IMR-90 (cell line): Measurements from ENCODE around the gene TGFB3. TPM values are rescaled to one million over a fixed set of nuclear protein-coding genes. Genes with fewer than 3 reads are reported as not detected.

ENCODE experiments used
- ATAC-seq: fragments of 200-7000 bp; cut with Tn5 transposase; 2 replicates; pipeline ENCODE4 v1.9.1; 2020; ENCODE audit warnings: low read depth, mild to moderate bottlenecking, moderate library complexity
- BruUV-seq: library from RNA; stranded (reverse); fragments of 400-500 nt; replicated peaks from 2 replicates; lab custom pipeline; 2021; lab: Mats Ljungman, UMichigan
- CTCF ChIA-PET: fragments of 300-600 bp; formaldehyde crosslinking; extraction: SDS; loops from one replicate; lab custom pipeline; 2021; ENCODE audit warnings: antibody characterized with exemption; lab: Yijun Ruan, JAX
- POLR2A ChIA-PET: fragments of 300-600 bp; sonication (Branson Sonifier 250); formaldehyde crosslinking; loops from one replicate; lab custom pipeline; 2022; ENCODE audit warnings: antibody characterized with exemption; ENCODE audit not compliant: unreplicated experiment; lab: Charles Lee
- DNase-seq: peaks from one replicate; pipeline ENCODE4 v3.0.0; 2013
- H2AFZ ChIP-seq: replicated peaks from 2 replicates; pipeline ENCODE3; 2013; ENCODE audit warnings: low read length, mild to moderate bottlenecking; ENCODE audit not compliant: poor library complexity
- H2AK5ac ChIP-seq: 2 replicates; pipeline ENCODE4 v1.6.1; 2013; ENCODE audit warnings: low read depth, low read length, inconsistent platforms
- H2AK9ac ChIP-seq: replicated peaks from 2 replicates; pipeline ENCODE3; 2013; ENCODE audit warnings: mild to moderate bottlenecking, low read depth, low read length, moderate library complexity; ENCODE audit not compliant: poor library complexity
- H2BK120ac ChIP-seq: 2 replicates; pipeline ENCODE4 v1.6.1; 2013; ENCODE audit warnings: low read depth, low read length, inconsistent platforms
- H2BK15ac ChIP-seq: 3 replicates; pipeline ENCODE4 v1.6.1; 2013; ENCODE audit warnings: low read depth, low read length, inconsistent platforms
- H2BK20ac ChIP-seq: 2 replicates; pipeline ENCODE4 v1.6.1; 2013; ENCODE audit warnings: low read depth, mild to moderate bottlenecking, inconsistent platforms, low read length, moderate library complexity
- H2BK5ac ChIP-seq: 2 replicates; pipeline ENCODE4 v1.6.1; 2013; ENCODE audit warnings: mild to moderate bottlenecking, low read depth, low read length, inconsistent platforms; ENCODE audit not compliant: poor library complexity, severe bottlenecking
- H3K14ac ChIP-seq: replicated peaks from 2 replicates; pipeline ENCODE4 v1.6.1; 2013; ENCODE audit warnings: low read depth, low read length, inconsistent platforms
- H3K18ac ChIP-seq: 2 replicates; pipeline ENCODE4 v1.6.1; 2013; ENCODE audit warnings: low read depth, low read length, control low read depth
- H3K23ac ChIP-seq: 2 replicates; pipeline ENCODE4 v1.6.1; 2013; ENCODE audit warnings: low read depth, low read length, inconsistent platforms
- H3K27ac ChIP-seq: 2 replicates; pipeline ENCODE4 v1.5.1; 2013; ENCODE audit warnings: mild to moderate bottlenecking, control low read depth, low read length; ENCODE audit not compliant: insufficient read depth
- H3K27me3 ChIP-seq: 2 replicates; pipeline ENCODE4 v1.6.1; 2013; ENCODE audit warnings: low read length; ENCODE audit not compliant: control insufficient read depth, insufficient read depth
- H3K36me3 ChIP-seq: 2 replicates; pipeline ENCODE4 v1.6.1; 2013; ENCODE audit warnings: low read length, mixed read lengths; ENCODE audit not compliant: control insufficient read depth, insufficient read depth
- H3K4ac ChIP-seq: 2 replicates; pipeline ENCODE4 v1.6.1; 2013; ENCODE audit warnings: low read depth, low read length, inconsistent platforms
- H3K4me1 ChIP-seq: 2 replicates; pipeline ENCODE4 v1.6.1; 2013; ENCODE audit warnings: low read length, mixed read lengths; ENCODE audit not compliant: control insufficient read depth, insufficient read depth
- H3K4me2 ChIP-seq: 2 replicates; pipeline ENCODE4 v1.6.1; 2013; ENCODE audit warnings: low read depth, mild to moderate bottlenecking, control low read depth, low read length, moderate library complexity
- H3K4me3 ChIP-seq: 2 replicates; pipeline ENCODE4 v1.5.1; 2013; ENCODE audit warnings: low read depth, mild to moderate bottlenecking, control low read depth, low read length, moderate library complexity; ENCODE audit not compliant: insufficient read depth
- H3K56ac ChIP-seq: 2 replicates; pipeline ENCODE4 v1.6.1; 2013; ENCODE audit warnings: low read length, inconsistent platforms; ENCODE audit not compliant: insufficient read depth; ENCODE audit errors: extremely low read depth
- H3K79me1 ChIP-seq, 2 experiments: 2 replicates each; pipeline ENCODE4 v1.6.1; 2013; ENCODE audit warnings: low read length in 2 of 2, inconsistent platforms in 1 of 2, low read depth in 1 of 2
- H3K9ac ChIP-seq: 2 replicates; pipeline ENCODE4 v1.6.1; 2013; ENCODE audit warnings: low read depth, low read length, control low read depth
- H3K9me1 ChIP-seq: 2 replicates; pipeline ENCODE4 v1.6.1; 2013; ENCODE audit warnings: low read length, inconsistent platforms; ENCODE audit not compliant: insufficient read depth
- H3K9me3 ChIP-seq: 2 replicates; pipeline ENCODE4 v1.6.1; 2013; ENCODE audit warnings: low read length; ENCODE audit not compliant: control insufficient read depth, insufficient read depth
- H4K20me1 ChIP-seq: 2 replicates; pipeline ENCODE4 v1.6.1; 2013; ENCODE audit warnings: low read length, inconsistent platforms; ENCODE audit not compliant: insufficient read depth
- H4K5ac ChIP-seq: 2 replicates; pipeline ENCODE4 v1.6.1; 2013; ENCODE audit warnings: mild to moderate bottlenecking, low read depth, low read length, control low read depth
- H4K8ac ChIP-seq, 2 experiments: 2 replicates each; pipeline ENCODE4 v1.6.1; 2013; ENCODE audit warnings: low read depth in 2 of 2, low read length in 2 of 2, control low read depth in 1 of 2, inconsistent platforms in 1 of 2
- H4K91ac ChIP-seq: 2 replicates; pipeline ENCODE4 v1.6.1; 2013; ENCODE audit warnings: low read depth, low read length, inconsistent platforms; ENCODE audit not compliant: insufficient read depth
- CHD1 ChIP-seq: IDR thresholded peaks from 2 replicates; pipeline ENCODE4 v1.6.1; 2012; ENCODE audit warnings: low read depth, low read length, improper control_type of control experiment
- RAD21 ChIP-seq: IDR thresholded peaks from 2 replicates; pipeline ENCODE4 v1.6.1; 2012; ENCODE audit warnings: low read length, improper control_type of control experiment
- WGBS, 2 experiments: methylation state at CpG; one replicate each; pipeline versions ENCODE4 v1.1.5 to v1.1.7; 2013; ENCODE audit warnings: missing lambda C conversion rate in 2 of 2; ENCODE audit not compliant: insufficient read length in 1 of 2; ENCODE audit errors: extremely low coverage in 2 of 2; 5-methylcytosine and 5-hydroxymethylcytosine counted together
- dilution Hi-C: fragments of 300-500 bp; cut with HindIII; formaldehyde crosslinking; loops from one replicate; pipeline ENCODE4 v1.14.3; 2018; ENCODE audit warnings: low sequenced_read_pairs; ENCODE audit not compliant: unreplicated experiment
- in situ Hi-C: fragments of 300-500 bp; cut with MboI; formaldehyde crosslinking; loops from 3 replicates; pipeline ENCODE4 v1.14.3; 2019; ENCODE audit warnings: low sequenced_read_pairs, inconsistent platforms, mixed read lengths
- intact Hi-C: fragments of 100-400 bp; cut with micrococcal nuclease; formaldehyde crosslinking; loops from 2 replicates; pipeline ENCODE4 v1.10.0; 2022
- polyA plus RNA-seq, 3 experiments: library from polyadenylated mRNA; depleted of rRNA; stranded (reverse); fragments of >200 nt; gene quantifications; 2 replicates each; pipeline ENCODE4 v1.2.3, GENCODE V29; 2012; ENCODE audit warnings: low replicate concordance in 1 of 3
- total RNA-seq: library from RNA; depleted of rRNA; stranded (reverse); fragments of >200 nt; gene quantifications from 2 replicates; pipeline ENCODE4 v1.2.3, GENCODE V29; 2012

TGFB3 gene
- total and polyA plus RNA-seq, 2 of the 4 experiments (the other 2 are of a cell fraction) = 2.2 to 4.3 TPM

- peak overlapping the region; percentile 96 for H2AFZ ChIP-seq
- dilution Hi-C loops = no loop called here
These were observed 4.6 kb upstream of the TGFB3 start for GRCh38 chr14:75986439-75986765.

More at GRCh38 chr14:75986439-75986765, 4.6 kb upstream of the TGFB3 start:
- no TSS peak for BruUV-seq
- TF ChIP-seq CHD1 (no peak), RAD21 (no peak)
- peaks cover 1% of the 10 kb centered on the region; the same call in 1 of the 2 replicates for H3K9me1 ChIP-seq
- H4K91ac ChIP-seq = no peak overlapping the region
- no peaks in the 10 kb centered on the region; the same call in 1 of the 2 replicates for H4K20me1 ChIP-seq
- peak overlapping the region; percentile 32; the same call in 1 of the 2 replicates for H3K56ac ChIP-seq
- peaks cover 14% of the 10 kb centered on the region for H3K36me3 ChIP-seq
- CTCF ChIA-PET = interaction anchor here (0.7 to 2.2 kb wide), 3 partner anchors 80 to 277 kb away, joined by 3 to 6 read pairs (median 6); no protein-coding TSS in a partner anchor
- peak overlapping the region; percentile 46 for H3K23ac ChIP-seq
- H2BK120ac ChIP-seq = no peak overlapping the region
- H3K4me1 ChIP-seq = peaks cover 1% of the 10 kb centered on the region
- no peak overlapping the region for H3K4ac ChIP-seq
- WGBS, 2 experiments = no CpG with 5 or more reads among the region's 6 CpGs
- peak overlapping the region; percentile 56 for H3K4me3 ChIP-seq
- H3K4me2 ChIP-seq = peak overlapping the region; percentile 88
- peak overlapping the region; percentile 67 to 76 for H4K8ac ChIP-seq
- no peak overlapping the region for H2BK5ac ChIP-seq
- intact Hi-C loops (no loop called here), in situ Hi-C loops (loop anchor here (10.0 to 25.0 kb wide), 3 partner anchors 192 to 1076 kb away; partner anchors contain the start of gene FLVCR2)
- peak overlapping the region; percentile 55 for H3K27ac ChIP-seq
- ATAC-seq (no peak), DNase-seq (no peak)
- H2BK20ac ChIP-seq = no peak overlapping the region
- POLR2A ChIA-PET = no interaction called here
- H3K27me3 ChIP-seq = no peaks in the 10 kb centered on the region
- peak overlapping the region; percentile 66; the same call in 1 of the 2 replicates for H2AK5ac ChIP-seq
- peak overlapping the region; percentile 79 for H3K9ac ChIP-seq
- H3K14ac ChIP-seq = peak overlapping the region; percentile 87
- H3K79me1 ChIP-seq = peaks cover 7 to 15% of the 10 kb centered on the region in 2 experiments
- H3K9me3 ChIP-seq = no peaks in the 10 kb centered on the region
- H4K5ac ChIP-seq = no peak overlapping the region
- H2BK15ac ChIP-seq = no peak overlapping the region
- no peak overlapping the region for H2AK9ac ChIP-seq
- no peak overlapping the region; the same call in 1 of the 2 replicates for H3K18ac ChIP-seq
